PC-9 (cell line): ENCODE measurements around the gene RBMS2.

Experiments
- CTCF ChIP-seq: fragments of 200-600 bp; sonication (generic); conservative IDR thresholded peaks from 2 replicates; pipeline ENCODE4 v1.6.1; 2017; ENCODE audit warnings: mixed run types, antibody characterized with exemption, mild to moderate bottlenecking, moderate library complexity
- EZH2 ChIP-seq: fragments of 200-600 bp; sonication (generic); IDR thresholded peaks from 2 replicates; pipeline ENCODE4 v1.8.0; 2017; ENCODE audit warnings: antibody characterized with exemption, low read depth

DNA sequence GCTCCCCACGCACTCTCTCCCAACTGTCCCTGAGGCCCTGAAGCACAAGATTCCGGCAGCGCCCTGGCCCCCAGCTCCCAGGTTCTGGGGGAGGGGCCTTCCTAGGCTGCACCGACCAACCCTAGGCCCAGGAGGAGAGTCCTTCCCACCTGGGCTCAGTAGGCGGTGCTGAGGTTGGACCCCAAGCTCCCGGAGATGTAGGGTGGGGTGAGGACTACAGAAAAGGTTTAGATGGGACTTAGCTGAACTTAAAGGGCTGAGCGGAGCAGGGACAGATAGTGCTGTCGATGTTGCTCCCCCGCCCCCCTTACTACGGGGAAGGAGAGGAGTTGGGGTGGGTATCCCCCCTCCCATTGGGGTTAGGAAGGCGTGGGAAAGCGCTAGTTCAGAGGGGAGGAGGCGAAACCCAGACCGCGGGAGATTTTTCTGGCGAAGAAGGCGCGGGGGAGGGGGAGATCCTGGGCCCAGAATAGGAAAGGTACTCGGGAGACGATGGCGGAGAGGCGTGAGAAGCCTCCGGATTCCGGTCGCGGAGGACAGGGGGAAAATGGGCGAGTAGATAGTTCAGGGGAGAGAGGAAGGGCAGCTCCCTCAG lies 112.7 kb downstream of the RBMS2 start:
- no peak for TF ChIP-seq CTCF
- no peak for TF ChIP-seq EZH2
